ENCODE data around the gene HACD4. TPM values are rescaled to one million over a fixed set of nuclear protein-coding genes. Genes with fewer than 3 reads are reported as not detected.
A peak's percentile ranks its signal among the peaks of the same experiment; 100 is the strongest.

The HACD4 gene
- total RNA-seq, 2 donors from 2014 or later: 2.4 to 3.1 TPM

GRCh38 chr9:20987521-20987920, 43.9 kb downstream of the HACD4 start:
- H3K27me3 ChIP-seq (replicated peaks; ENCODE audit: insufficient read depth): no peaks in the 10 kb centered on the region
- no peak overlapping the region for H3K27ac ChIP-seq
- no peaks in the 10 kb centered on the region for H3K4me1 ChIP-seq (replicated peaks)
- no peaks in the 10 kb centered on the region for H3K9me3 ChIP-seq
- no peak overlapping the region for H3K4me3 ChIP-seq
- WGBS: 24% methylated on average over 1 of the region's 1 CpG
- DNase-seq (ENCODE audit: low spot score): no peak
- TF ChIP-seq POLR2AphosphoS5 (IDR thresholded peaks at IDR 0.05): no peak
- TF ChIP-seq CTCF (IDR thresholded peaks at IDR 0.05): no peak
- TF ChIP-seq POLR2A (IDR thresholded peaks at IDR 0.05): no peak
- no peaks in the 10 kb centered on the region for H3K36me3 ChIP-seq
- intact Hi-C loops (cut with DNase I): loop anchor here (10.0 kb wide), 1 partner anchor 107 kb away; no protein-coding TSS in a partner anchor

GRCh38 chr9:20985851-20986600, 45.4 kb downstream of the HACD4 start:
- no peak overlapping the region for H3K27ac ChIP-seq
- no peaks in the 10 kb centered on the region for H3K27me3 ChIP-seq (replicated peaks; ENCODE audit: insufficient read depth)
- H3K4me3 ChIP-seq: no peak overlapping the region
- no peaks in the 10 kb centered on the region for H3K9me3 ChIP-seq
- 95% methylated on average over 6 of the region's 6 CpGs for WGBS
- no peak for TF ChIP-seq POLR2AphosphoS5 (IDR thresholded peaks at IDR 0.05)
- TF ChIP-seq POLR2A (IDR thresholded peaks at IDR 0.05): no peak
- TF ChIP-seq CTCF (IDR thresholded peaks at IDR 0.05): no peak
- H3K36me3 ChIP-seq: no peaks in the 10 kb centered on the region
- peaks cover 2% of the 10 kb centered on the region for H3K4me1 ChIP-seq (replicated peaks)
- intact Hi-C loops (cut with DNase I): loop anchor here (10.0 kb wide), 1 partner anchor 109 kb away; no protein-coding TSS in a partner anchor
- no peak for DNase-seq (ENCODE audit: low spot score)

- Histone ChIP-seq H3K4me3 (no peak overlapping the region), H3K9me3 (no peaks in the 10 kb centered on the region), H3K4me1 (replicated peaks) (peaks cover 2% of the 10 kb centered on the region), H3K36me3 (no peaks in the 10 kb centered on the region), H3K27me3 (replicated peaks; ENCODE audit: insufficient read depth) (no peaks in the 10 kb centered on the region), H3K27ac (no peak overlapping the region)
- WGBS: 61% methylated on average over 3 of the region's 3 CpGs
- intact Hi-C loops (cut with DNase I): loop anchor here (10.0 kb wide), 1 partner anchor 110 kb away; no protein-coding TSS in a partner anchor
- no peak for TF ChIP-seq POLR2A (IDR thresholded peaks at IDR 0.05)
- no peak for TF ChIP-seq CTCF (IDR thresholded peaks at IDR 0.05)
- no peak for TF ChIP-seq POLR2AphosphoS5 (IDR thresholded peaks at IDR 0.05)
- no peak for DNase-seq (ENCODE audit: low spot score)
Observed at GRCh38 chr9:20984506-20984905, 46.9 kb downstream of the HACD4 start.

- Histone ChIP-seq H3K4me1 (replicated peaks) (peaks cover 2% of the 10 kb centered on the region), H3K27ac (peak overlapping the region; percentile 3 to 13), H3K27me3 (replicated peaks; ENCODE audit: insufficient read depth) (no peaks in the 10 kb centered on the region), H3K4me3 (no peak overlapping the region), H3K9me3 (no peaks in the 10 kb centered on the region), H3K36me3 (no peaks in the 10 kb centered on the region)
- WGBS: 8% methylated on average over 2 of the region's 2 CpGs
- peak; percentile 8 for DNase-seq (ENCODE audit: low spot score)
- no peak for TF ChIP-seq POLR2AphosphoS5 (IDR thresholded peaks at IDR 0.05)
- intact Hi-C loops (cut with DNase I): loop anchor here (2.0 to 10.0 kb wide), 2 partner anchors 49 to 113 kb away; partner anchors contain the start of gene HACD4
Observed at GRCh38 chr9:20981486-20981885, 50.0 kb downstream of the HACD4 start.

GRCh38 chr9:20980832-20981455, 50.5 kb downstream of the HACD4 start:
- Histone ChIP-seq H3K27ac (peak overlapping the region; percentile 3 to 13), H3K36me3 (no peaks in the 10 kb centered on the region), H3K4me3 (no peak overlapping the region), H3K27me3 (replicated peaks; ENCODE audit: insufficient read depth) (no peaks in the 10 kb centered on the region), H3K9me3 (no peaks in the 10 kb centered on the region), H3K4me1 (replicated peaks) (peaks cover 2% of the 10 kb centered on the region)
- intact Hi-C loops (cut with DNase I): loop anchor here (2.0 to 10.0 kb wide), 2 partner anchors 50 to 114 kb away; partner anchors contain the start of gene HACD4
- peak; percentile 11 for DNase-seq (ENCODE audit: low spot score)
- WGBS: 12% methylated on average over 3 of the region's 3 CpGs
- peak; percentile 47 for TF ChIP-seq POLR2AphosphoS5 (IDR thresholded peaks at IDR 0.05)
- TF ChIP-seq CTCF (IDR thresholded peaks at IDR 0.05): no peak
- TF ChIP-seq POLR2A (IDR thresholded peaks at IDR 0.05): no peak
